Measurements from ENCODE around the gene PSEN1. TPM values are rescaled to one million over a fixed set of nuclear protein-coding genes. Genes with fewer than 3 reads are reported as not detected.

PSEN1 gene
- total and polyA plus RNA-seq, 2 of the 8 experiments (the other 6 are each of a cell fraction or from before 2014, with no cell fraction given): 10.1 to 38.7 TPM

GRCh38 chr14:73225496-73225895 lies 89.2 kb downstream of the PSEN1 start (continued):
- TF ChIP-seq RXRA (IDR thresholded peaks at IDR 0.05; ENCODE audit: insufficient read depth, low read depth, low read length): no peak
- no peak for TF ChIP-seq BRCA1 (IDR thresholded peaks at IDR 0.05; ENCODE audit: low read depth, low read length)
- TF ChIP-seq FOSL1 (IDR thresholded peaks at IDR 0.05; ENCODE audit: insufficient read depth, low read depth, low read length): no peak
- TF ChIP-seq SUZ12 (IDR thresholded peaks at IDR 0.05; ENCODE audit: low read length): no peak

Data from H1 (cell line).